Breast epithelium (tissue), 4 donors: Measurements from ENCODE around the gene TNP1. TPM values are rescaled to one million over a fixed set of nuclear protein-coding genes. Genes with fewer than 3 reads are reported as not detected.

ENCODE experiments used
- DNase-seq, 2 donors: peaks; one replicate each; pipeline ENCODE4 v3.0.0-alpha.2; 2019; ENCODE audit warnings: low spot score in 2 of 2
- H3K27ac ChIP-seq, 2 donors: fragments of 200-600 bp; sonication (generic) in 1 of 2; one replicate each; pipeline ENCODE4 v1.5.1; 2016 to 2019; ENCODE audit warnings: mild to moderate bottlenecking in 1 of 2
- H3K27me3 ChIP-seq, 2 donors: fragments of 200-600 bp; sonication (generic) in 1 of 2; one replicate each; pipeline versions ENCODE4 v1.5.1 to v1.6.0; 2017 to 2019; ENCODE audit warnings: control low read depth in 1 of 2, mild to moderate bottlenecking in 1 of 2
- H3K36me3 ChIP-seq: fragments of 200-600 bp; one replicate; pipeline ENCODE4 v1.5.1; 2019
- H3K4me1 ChIP-seq, 2 donors: fragments of 200-600 bp; sonication (generic); one replicate each; pipeline ENCODE4 v1.5.1; 2016 to 2019; ENCODE audit warnings: control low read depth in 1 of 2
- H3K4me3 ChIP-seq, 3 donors: fragments of 200-600 bp; sonication (generic); 1 replicate in 2 of 3; 2 replicates in 1 of 3; pipeline ENCODE4 v1.5.1; 2016 to 2019; ENCODE audit warnings: mild to moderate bottlenecking in 3 of 3, moderate library complexity in 2 of 3
- H3K9me3 ChIP-seq, 2 donors: fragments of 200-600 bp; sonication (generic) in 1 of 2; one replicate each; pipeline ENCODE4 v1.5.1; 2016 to 2019; ENCODE audit warnings: control low read depth in 1 of 2
- POLR2A ChIP-seq: fragments of 450-650 bp; IDR thresholded peaks from one replicate; pipeline ENCODE4 v1.6.1; 2016; ENCODE audit warnings: antibody characterized with exemption, mild to moderate bottlenecking, moderate library complexity
- POLR2AphosphoS5 ChIP-seq, 3 donors: sonication (generic); formaldehyde crosslinking; IDR thresholded peaks; one replicate each; pipeline ENCODE4 v1.6.1; 2017; ENCODE audit warnings: antibody characterized with exemption in 3 of 3
- intact Hi-C: fragments of 100-400 bp; cut with DNase I; formaldehyde crosslinking; loops from one replicate; pipeline ENCODE4 v1.15.1; 2023; ENCODE audit warnings: low total_unique reads
- total RNA-seq, 3 donors: library from RNA; depleted of rRNA; stranded (reverse); fragments of >200 nt; gene quantifications; one replicate each; pipeline ENCODE4 v1.1.0, GENCODE V29; 2016
- TF ChIP-seq, protein P1 (sequence below), 3 donors: fragments of 450-650 bp; IDR thresholded peaks; one replicate each; pipeline ENCODE4 v1.5.1; 2016 to 2017; ENCODE audit warnings: antibody characterized with exemption in 3 of 3, mild to moderate bottlenecking in 3 of 3, moderate library complexity in 3 of 3

TNP1 gene
- total RNA-seq, 3 donors from 2014 or later = not detected

DNA sequence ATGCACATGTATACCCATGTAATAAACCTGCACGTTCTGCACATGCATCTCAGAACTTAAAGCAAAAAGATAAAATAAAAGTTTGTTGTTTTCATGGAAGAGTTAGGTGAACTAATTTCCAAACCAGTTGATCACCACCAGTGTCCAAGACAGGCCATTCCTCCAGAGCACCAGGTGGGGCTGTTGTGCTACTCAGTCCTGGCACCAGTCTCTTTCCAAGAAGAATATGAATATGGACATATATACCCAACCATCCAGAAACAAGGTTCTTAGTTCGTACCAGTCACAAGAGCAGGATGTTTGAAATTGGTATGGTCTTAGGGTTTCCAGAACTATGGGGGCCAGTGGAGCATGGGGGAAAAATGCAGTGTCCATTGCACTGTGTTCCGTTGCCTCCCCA, 17.2 kb upstream of the TNP1 start:
- H3K27me3 ChIP-seq = no peaks in the 10 kb centered on the region
- no peaks in the 10 kb centered on the region for H3K36me3 ChIP-seq
- no peak overlapping the region for H3K27ac ChIP-seq
- intact Hi-C loops = no loop called here
- no peak for TF ChIP-seq POLR2A
- TF ChIP-seq, protein P1, sequence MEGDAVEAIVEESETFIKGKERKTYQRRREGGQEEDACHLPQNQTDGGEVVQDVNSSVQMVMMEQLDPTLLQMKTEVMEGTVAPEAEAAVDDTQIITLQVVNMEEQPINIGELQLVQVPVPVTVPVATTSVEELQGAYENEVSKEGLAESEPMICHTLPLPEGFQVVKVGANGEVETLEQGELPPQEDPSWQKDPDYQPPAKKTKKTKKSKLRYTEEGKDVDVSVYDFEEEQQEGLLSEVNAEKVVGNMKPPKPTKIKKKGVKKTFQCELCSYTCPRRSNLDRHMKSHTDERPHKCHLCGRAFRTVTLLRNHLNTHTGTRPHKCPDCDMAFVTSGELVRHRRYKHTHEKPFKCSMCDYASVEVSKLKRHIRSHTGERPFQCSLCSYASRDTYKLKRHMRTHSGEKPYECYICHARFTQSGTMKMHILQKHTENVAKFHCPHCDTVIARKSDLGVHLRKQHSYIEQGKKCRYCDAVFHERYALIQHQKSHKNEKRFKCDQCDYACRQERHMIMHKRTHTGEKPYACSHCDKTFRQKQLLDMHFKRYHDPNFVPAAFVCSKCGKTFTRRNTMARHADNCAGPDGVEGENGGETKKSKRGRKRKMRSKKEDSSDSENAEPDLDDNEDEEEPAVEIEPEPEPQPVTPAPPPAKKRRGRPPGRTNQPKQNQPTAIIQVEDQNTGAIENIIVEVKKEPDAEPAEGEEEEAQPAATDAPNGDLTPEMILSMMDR (IDR thresholded peaks at IDR 0.05) = no peak
- no peak for TF ChIP-seq POLR2AphosphoS5 (IDR thresholded peaks at IDR 0.05)
- no peaks in the 10 kb centered on the region for H3K9me3 ChIP-seq
- H3K4me1 ChIP-seq = no peaks in the 10 kb centered on the region
- DNase-seq = no peak
- no peak overlapping the region for H3K4me3 ChIP-seq

DNA sequence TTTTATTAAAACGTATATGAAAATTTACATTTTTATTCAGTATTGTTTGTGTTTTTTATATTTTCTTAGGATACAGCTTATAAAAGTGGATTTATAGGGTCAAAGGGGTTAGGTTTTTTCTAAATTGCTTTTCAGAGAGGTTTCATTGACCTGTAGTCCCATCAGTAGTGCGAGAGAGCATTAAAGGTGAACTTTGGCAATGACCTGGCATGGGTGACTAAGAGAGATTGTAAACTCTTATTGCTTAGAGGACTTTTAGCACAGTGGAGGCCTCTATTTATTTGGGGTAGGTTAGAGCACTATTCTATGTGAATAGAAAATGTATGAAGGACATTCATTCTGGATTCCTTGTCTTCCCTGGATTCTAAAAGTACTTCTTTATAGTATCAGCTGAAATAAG, 16.0 kb upstream of the TNP1 start:
- no peak for DNase-seq
- no peaks in the 10 kb centered on the region for H3K27me3 ChIP-seq
- no peak overlapping the region for H3K27ac ChIP-seq
- TF ChIP-seq POLR2A = no peak
- TF ChIP-seq, protein P1 (IDR thresholded peaks at IDR 0.05) = no peak
- no peak for TF ChIP-seq POLR2AphosphoS5 (IDR thresholded peaks at IDR 0.05)
- intact Hi-C loops = no loop called here
- no peak overlapping the region for H3K4me3 ChIP-seq
- H3K4me1 ChIP-seq = no peaks in the 10 kb centered on the region
- H3K9me3 ChIP-seq = no peaks in the 10 kb centered on the region
- H3K36me3 ChIP-seq = no peaks in the 10 kb centered on the region

DNA sequence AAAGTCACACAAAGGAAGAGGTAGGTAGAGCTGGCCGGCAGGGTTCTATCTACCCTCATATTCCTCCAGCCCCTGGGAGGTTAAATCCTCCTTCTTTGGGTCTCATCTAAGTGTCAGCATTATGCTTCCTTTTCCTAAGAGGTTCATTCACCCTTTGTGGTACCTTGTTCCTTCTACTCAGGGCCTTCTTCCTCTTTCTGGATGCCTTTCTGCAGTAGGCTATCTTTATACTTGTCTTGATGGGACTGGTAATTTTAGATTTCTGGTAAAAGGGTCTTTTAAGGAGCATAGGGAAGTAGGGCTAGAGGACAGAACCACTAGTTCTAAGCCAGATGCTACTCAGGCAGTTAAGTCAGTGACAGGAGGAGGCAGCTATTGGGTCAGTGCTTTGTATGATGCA, 13.7 kb upstream of the TNP1 start:
- H3K27me3 ChIP-seq = no peaks in the 10 kb centered on the region
- no peaks in the 10 kb centered on the region for H3K4me1 ChIP-seq
- no peak overlapping the region for H3K27ac ChIP-seq
- no peak for DNase-seq
- no peaks in the 10 kb centered on the region for H3K9me3 ChIP-seq
- intact Hi-C loops = no loop called here
- H3K36me3 ChIP-seq = no peaks in the 10 kb centered on the region
- TF ChIP-seq POLR2AphosphoS5 (IDR thresholded peaks at IDR 0.05) (no peak), POLR2A (no peak)
- TF ChIP-seq, protein P1 (IDR thresholded peaks at IDR 0.05) = no peak
- H3K4me3 ChIP-seq = no peak overlapping the region

DNA sequence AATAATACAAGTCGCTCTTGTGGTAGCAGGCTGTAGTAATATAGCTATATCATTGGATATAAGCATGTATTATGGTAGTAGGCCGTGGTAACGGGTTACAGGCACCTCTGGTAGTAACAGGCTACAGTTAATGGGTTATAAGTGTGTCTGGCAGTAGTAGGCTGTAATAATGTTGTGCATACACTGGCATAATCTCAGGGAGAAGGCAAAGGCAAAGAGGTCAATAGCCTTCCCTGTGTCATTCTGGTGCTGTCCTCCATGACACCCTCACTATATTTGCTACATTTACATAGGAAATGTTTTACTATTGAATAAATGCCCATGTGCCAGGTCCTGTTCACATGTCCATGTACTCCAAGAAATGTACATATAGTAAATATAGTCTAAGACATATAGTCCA, 12.8 kb upstream of the TNP1 start:
- intact Hi-C loops = no loop called here
- TF ChIP-seq POLR2AphosphoS5 (IDR thresholded peaks at IDR 0.05) (no peak), POLR2A (no peak)
- TF ChIP-seq, protein P1 (IDR thresholded peaks at IDR 0.05) = no peak
- no peaks in the 10 kb centered on the region for H3K9me3 ChIP-seq
- no peak overlapping the region for H3K27ac ChIP-seq
- H3K36me3 ChIP-seq = no peaks in the 10 kb centered on the region
- H3K27me3 ChIP-seq = no peaks in the 10 kb centered on the region
- no peaks in the 10 kb centered on the region for H3K4me1 ChIP-seq
- DNase-seq = no peak
- no peak overlapping the region for H3K4me3 ChIP-seq

DNA sequence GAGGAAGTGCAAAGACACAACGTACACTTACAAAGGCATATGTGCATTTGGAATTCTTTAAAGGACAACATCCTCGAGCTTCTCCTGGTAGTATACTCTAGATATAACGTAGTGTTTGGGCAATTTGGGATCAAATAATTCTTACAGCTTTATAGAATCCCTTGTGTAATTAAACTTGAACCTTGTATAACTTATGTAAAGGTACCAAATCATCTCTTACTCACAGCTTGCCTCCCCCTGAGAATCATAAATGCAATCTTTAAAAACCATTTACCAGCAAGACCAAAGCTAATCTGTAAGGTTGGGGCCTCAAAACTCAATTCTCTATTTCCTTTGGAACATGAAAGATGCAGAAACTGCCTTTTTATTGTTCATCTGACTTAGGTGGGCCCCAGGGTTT, 12.2 kb upstream of the TNP1 start:
- DNase-seq = no peak
- H3K4me3 ChIP-seq = no peak overlapping the region
- no peaks in the 10 kb centered on the region for H3K27me3 ChIP-seq
- no peaks in the 10 kb centered on the region for H3K9me3 ChIP-seq
- H3K4me1 ChIP-seq = no peaks in the 10 kb centered on the region
- H3K36me3 ChIP-seq = no peaks in the 10 kb centered on the region
- intact Hi-C loops = no loop called here
- H3K27ac ChIP-seq = no peak overlapping the region
- TF ChIP-seq POLR2AphosphoS5 (IDR thresholded peaks at IDR 0.05) (no peak), POLR2A (no peak)
- TF ChIP-seq, protein P1 (IDR thresholded peaks at IDR 0.05) = no peak
